Renal pelvis (tissue), 4 donors: ENCODE data around the gene SLC4A3. TPM values are rescaled to one million over a fixed set of nuclear protein-coding genes. Genes with fewer than 3 reads are reported as not detected.
A peak's percentile ranks its signal among the peaks of the same experiment; 100 is the strongest.
"Not testable (repeated sequence)": the region's sequence is repeated elsewhere in the genome, so short reads cannot be mapped to it uniquely, and the experiment has no call there.

Experiments
- DNase-seq: peaks from one replicate; pipeline ENCODE4 v3.0.0-alpha.2; 2013
- polyA plus RNA-seq, 3 donors: library from polyadenylated mRNA; unstranded; fragments of 120-200 nt; gene quantifications; one replicate each; pipeline ENCODE4 v1.2.1, GENCODE V29; 2013; ENCODE audit not compliant: insufficient read length in 3 of 3

The SLC4A3 gene
- polyA plus RNA-seq, 3 donors: 9.5 to 13.5 (median 9.7) TPM

GRCh38 chr2:219675221-219675620 is 47.8 kb downstream of the SLC4A3 start:
- no peak for DNase-seq

DNA sequence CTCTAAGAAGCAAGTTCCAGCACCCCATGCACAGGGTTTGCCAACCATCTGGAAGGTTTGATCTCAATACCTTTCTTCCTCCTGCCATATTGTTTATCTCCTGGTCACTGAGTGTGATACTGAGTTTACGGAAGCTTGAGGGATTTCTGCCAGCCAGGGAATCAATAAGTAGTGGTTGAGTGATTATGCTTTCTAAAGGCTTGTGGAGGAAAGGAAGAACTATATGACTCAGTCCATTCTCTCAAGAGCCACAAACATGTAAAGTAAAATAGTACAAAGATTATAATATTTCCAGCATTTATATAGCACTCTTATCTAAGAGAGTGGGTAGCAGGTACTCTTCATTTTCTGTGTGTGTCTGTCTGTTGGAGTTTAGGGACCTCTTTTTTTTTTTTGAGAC is 49.2 kb downstream of the SLC4A3 start:
- no peak for DNase-seq

GRCh38 chr2:219679041-219679440 is 51.6 kb downstream of the SLC4A3 start:
- no peak for DNase-seq

DNA sequence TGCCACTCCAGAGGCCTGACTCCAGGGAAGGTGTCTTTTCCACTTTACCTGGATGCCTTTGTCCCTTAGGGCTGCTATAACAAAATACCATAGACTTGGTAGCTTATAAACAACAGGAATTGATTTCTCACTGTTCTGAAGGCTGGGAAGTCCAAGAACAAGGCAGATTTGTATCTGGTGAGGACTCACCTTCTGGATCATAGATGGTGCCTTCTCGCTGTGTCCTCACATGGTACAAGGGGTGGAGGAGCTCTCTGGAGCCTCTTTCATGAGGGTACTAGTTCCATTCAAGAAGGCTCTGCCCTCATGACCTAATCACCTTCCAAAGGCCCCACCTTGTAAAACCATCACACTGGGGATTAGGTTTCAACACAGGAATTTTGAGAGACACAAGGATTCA is 52.1 kb downstream of the SLC4A3 start:
- DNase-seq: no peak

DNA sequence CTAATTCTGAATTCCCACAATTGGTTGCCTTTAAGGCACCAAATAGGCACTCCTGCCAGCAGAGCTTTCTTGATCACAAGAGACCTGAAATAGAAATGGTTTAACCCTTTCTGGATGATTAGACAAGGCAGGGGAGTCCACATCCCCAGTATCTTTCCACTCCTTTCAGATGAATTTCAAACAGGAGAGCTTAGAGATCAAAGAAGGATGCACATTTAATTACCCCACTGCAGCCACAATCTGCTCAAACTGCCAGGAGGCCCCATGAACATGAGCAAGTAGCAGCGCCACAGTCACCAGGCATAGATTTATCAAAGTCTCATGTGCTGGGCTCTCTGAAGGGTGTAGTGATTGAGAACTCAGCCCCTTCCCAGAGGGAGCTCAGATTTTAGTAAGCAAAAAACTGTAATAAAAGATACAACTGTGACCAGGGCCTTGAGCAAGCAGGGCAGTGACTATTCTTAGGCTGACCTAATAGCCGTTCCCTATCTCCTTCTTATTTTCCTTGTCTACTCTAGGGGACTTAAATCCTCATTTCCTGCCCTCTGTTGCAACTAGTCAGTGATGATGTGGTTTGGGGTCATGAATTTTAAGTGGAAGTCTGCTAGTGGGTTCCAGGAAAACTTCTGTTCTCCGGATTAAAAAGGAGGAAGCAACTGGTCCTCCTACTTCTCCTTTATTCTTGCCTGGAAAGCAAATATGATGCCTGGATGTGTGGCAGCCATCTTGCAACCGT is 53.7 kb downstream of the SLC4A3 start:
- DNase-seq: no peak

DNA sequence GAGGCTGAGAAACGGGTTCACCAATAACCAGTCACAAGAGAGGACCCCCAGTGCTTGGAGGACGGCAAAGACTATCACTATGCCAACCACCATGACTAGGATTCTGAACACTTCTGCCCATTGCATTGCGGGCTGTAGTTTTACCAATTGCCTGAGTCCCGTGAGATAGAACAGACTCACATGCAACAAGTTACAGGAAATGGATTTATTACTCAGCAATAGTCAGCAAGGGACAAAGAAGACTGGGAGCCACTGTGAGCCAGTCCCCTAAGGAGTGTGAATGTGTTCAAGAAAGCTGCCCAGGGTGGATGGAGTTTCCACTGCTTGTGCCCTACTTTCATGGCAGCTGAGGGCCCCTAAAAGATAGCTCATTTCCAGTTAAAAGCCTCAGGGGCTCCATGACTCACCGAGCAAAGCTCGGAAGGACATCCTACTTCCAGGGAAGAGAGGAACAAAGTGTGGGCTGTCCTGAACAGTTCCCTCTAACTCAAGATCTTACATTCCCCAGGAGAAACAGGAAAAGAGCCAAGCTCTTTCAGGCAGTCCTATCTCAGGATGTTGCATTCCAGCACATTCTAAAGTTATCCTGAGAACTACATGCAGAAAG is 54.4 kb downstream of the SLC4A3 start:
- DNase-seq: no peak

- not testable (repeated sequence) for DNase-seq
Observed at GRCh38 chr2:219683474-219683873, 56.0 kb downstream of the SLC4A3 start.

GRCh38 chr2:219684721-219685689 is 57.6 kb downstream of the SLC4A3 start:
- peak; percentile 75 for DNase-seq

DNA sequence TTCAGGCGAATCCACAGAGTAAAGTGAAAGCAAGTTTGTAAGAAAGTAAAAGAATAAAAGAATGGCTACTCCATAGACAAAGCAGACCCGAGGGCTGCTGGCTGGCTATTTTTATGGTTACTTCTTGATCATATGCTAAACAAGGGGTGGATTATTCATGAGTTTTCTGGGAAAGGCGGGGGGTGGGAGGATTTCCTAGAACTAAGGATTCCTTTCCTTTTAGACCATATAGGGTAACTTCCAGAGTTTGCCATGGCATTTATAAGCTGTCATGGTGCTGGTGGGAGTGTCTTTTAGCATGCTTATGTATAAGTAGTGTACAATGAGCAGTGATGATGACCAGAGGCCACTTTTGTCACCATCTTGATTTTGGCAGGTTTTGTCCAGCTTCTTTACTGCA is 59.8 kb downstream of the SLC4A3 start:
- DNase-seq: no peak

- DNase-seq: no peak
Observed at GRCh38 chr2:219687882-219688559, 60.6 kb downstream of the SLC4A3 start.

DNA sequence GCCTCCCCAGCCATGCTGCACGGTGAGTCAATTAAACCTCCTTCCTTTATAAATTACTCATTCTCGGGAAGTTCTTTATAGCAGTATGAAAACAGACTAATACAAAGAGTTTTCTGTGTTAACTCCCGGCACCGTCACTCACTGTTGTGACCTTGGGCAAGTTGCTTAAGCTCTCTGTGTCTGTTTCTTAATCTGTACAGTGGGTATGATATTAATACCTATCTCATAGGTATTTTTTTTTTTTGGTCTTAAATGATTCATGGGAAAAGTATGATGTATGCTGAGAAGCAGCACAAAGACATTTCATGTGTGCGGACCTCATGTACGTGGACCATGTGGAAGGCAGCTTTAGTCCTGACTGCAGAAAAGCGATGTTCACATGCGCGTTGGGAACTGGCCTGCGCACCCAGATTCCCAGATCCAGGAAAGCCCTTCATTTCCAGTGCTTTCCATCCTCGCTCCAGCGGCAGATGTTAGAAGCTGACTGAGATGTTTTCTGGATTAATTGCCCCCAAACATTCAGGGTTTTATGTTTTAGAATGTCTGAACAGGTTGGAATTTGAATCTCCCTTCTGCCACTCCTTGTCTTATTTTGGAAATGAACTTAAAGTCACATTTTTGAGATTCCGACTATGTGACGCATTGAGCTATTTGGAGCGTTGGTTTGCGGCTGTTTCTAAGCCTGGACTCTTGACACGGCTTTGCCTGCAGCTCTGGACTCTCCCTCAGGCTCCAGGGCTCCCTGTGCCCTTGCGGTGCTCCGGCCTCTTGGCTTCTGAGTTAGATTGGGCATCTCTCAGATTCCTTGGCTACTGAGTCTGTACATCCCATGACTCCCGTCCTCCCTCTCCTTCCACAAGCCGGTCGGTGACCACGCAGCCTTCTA is 61.4 kb downstream of the SLC4A3 start:
- no peak for DNase-seq

DNA sequence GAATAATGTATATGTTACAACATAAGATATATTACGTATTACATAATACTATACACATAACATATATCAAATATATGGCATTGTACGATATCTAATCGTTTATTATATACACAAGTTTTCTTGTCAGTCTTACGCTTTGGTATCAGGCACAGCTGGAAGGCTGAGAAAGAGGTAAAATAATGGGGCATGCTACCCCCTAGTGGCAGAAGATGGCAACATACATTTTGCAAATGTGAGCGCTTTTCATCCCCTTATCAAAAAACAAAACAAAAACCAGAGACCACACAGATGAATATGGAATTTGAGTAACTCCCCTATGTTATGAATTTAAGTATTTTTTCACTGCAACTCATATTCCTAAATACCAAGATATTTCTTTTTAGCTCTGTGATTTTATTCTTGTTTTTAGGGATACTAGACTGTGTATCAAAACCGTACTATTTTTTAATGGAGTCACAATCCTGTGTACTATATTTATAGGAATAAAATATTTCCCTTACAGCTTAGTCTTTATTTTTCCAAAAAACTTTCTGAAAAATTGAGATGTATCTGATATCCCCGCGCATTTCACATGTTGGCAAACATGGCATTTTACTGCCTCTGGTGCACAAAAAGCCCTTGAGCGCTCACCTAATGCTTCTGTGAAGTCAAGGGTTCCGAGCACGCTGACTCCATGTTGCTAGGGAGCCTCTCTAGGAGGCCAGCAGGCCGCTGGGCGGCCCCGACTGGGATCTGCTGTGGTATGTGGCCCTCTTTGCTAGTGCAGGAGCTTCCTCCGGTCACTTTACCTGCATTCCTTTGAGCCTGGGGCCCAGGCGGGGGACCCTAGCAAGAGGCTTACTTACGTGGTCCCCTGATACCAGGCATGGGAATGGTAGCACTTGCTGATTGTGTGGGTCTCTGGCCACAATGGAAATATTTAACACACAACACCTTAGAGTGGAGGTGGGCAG is 62.5 kb downstream of the SLC4A3 start:
- peak; percentile 57 for DNase-seq

GRCh38 chr2:219691571-219691970 is 64.1 kb downstream of the SLC4A3 start:
- no peak for DNase-seq

Other genes starting within 250 kb of the SLC4A3 start
- gene DNPEP, start 239.7 kb upstream of the SLC4A3 start, polyA plus RNA-seq: 10 to 100 TPM; 64.4 to 91.2 (median 66.4) TPM
- 1 to 10 TPM; 5.5 to 8.2 (median 6.0) TPM for gene DES, start 209.3 kb upstream of the SLC4A3 start, polyA plus RNA-seq
- gene SPEG, start 192.8 kb upstream of the SLC4A3 start, polyA plus RNA-seq: 10 to 100 TPM; 13.1 to 16.9 (median 13.5) TPM
- gene GMPPA, start 128.7 kb upstream of the SLC4A3 start, polyA plus RNA-seq: 10 to 100 TPM; 35.6 to 40.0 (median 39.0) TPM
- gene ASIC4, start 113.1 kb upstream of the SLC4A3 start, polyA plus RNA-seq: under 1 TPM; 0.12 to 0.21 (median 0.18) TPM
- 10 to 100 TPM; 29.3 to 45.3 (median 34.6) TPM for gene CHPF, start 83.8 kb upstream of the SLC4A3 start, polyA plus RNA-seq
- 1 to 10 TPM; 3.1 to 4.1 (median 3.8) TPM for gene TMEM198, start 83.6 kb upstream of the SLC4A3 start, polyA plus RNA-seq
- gene OBSL1, start 56.1 kb upstream of the SLC4A3 start, polyA plus RNA-seq: 100 to 1,000 TPM; 150 to 189 (median 179) TPM
- gene INHA, start 55.3 kb upstream of the SLC4A3 start, polyA plus RNA-seq: 1 to 10 TPM in 2 of 3 donors, under 1 TPM in 1; 0.87 to 3.1 (median 2.9) TPM
- gene STK11IP, start 29.8 kb upstream of the SLC4A3 start, polyA plus RNA-seq: 10 to 100 TPM; 23.9 to 33.0 (median 32.8) TPM